K562 (cell line): ENCODE data around the gene TAF3. TPM values are rescaled to one million over a fixed set of nuclear protein-coding genes. Genes with fewer than 3 reads are reported as not detected.

Experiments
- ARID3B ChIP-seq: fragments of 250-450 bp; sonication (Bioruptor Pico); IDR thresholded peaks from 2 replicates; pipeline ENCODE4 v1.4.0; 2020; ENCODE audit warnings: borderline replicate concordance
- ARNT ChIP-seq, 2 experiments: fragments of 450-650 bp; IDR thresholded peaks; 2 replicates each; pipeline ENCODE4 v1.6.1; 2016; ENCODE audit warnings: mild to moderate bottlenecking in 1 of 2
- GTF2F1 ChIP-seq: IDR thresholded peaks from 2 replicates; pipeline ENCODE4 v1.6.1; 2011; ENCODE audit warnings: low read depth, low read length, improper control_type of control experiment
- HDAC2 ChIP-seq: fragments of 450-650 bp; IDR thresholded peaks from 2 replicates; pipeline ENCODE4 v1.6.1; 2016; ENCODE audit warnings: mild to moderate bottlenecking
- MECOM ChIP-seq: fragments of 250-450 bp; sonication (Bioruptor Pico); IDR thresholded peaks from 2 replicates; pipeline ENCODE4 v1.8.0; 2022; ENCODE audit warnings: inconsistent platforms
- POLR3A ChIP-seq: IDR thresholded peaks from 2 replicates; pipeline ENCODE4 v1.6.1; 2011; ENCODE audit warnings: borderline replicate concordance, mild to moderate bottlenecking, moderate library complexity; ENCODE audit not compliant: insufficient read length, insufficient read depth; ENCODE audit errors: extremely low read depth
- RNF2 ChIP-seq: sonication (generic); IDR thresholded peaks from 2 replicates; pipeline ENCODE4 v1.6.1; 2016
- RREB1 ChIP-seq: fragments of 250-450 bp; sonication (Bioruptor Pico); IDR thresholded peaks from 2 replicates; pipeline ENCODE4 v1.4.0; 2020
- SAFB2 ChIP-seq: fragments of 200-400 bp; formaldehyde crosslinking; IDR thresholded peaks from 2 replicates; pipeline ENCODE4 v1.6.1; 2018; ENCODE audit warnings: borderline replicate concordance, low read length, low read depth, moderate library complexity; ENCODE audit not compliant: severe bottlenecking
- TEAD4 ChIP-seq, 2 experiments: sonication (generic) in 1 of 2; formaldehyde crosslinking in 1 of 2; IDR thresholded peaks; 2 replicates each; pipeline versions ENCODE4 v1.6.1 to v1.8.0; 2012 to 2022; ENCODE audit warnings: borderline replicate concordance in 1 of 2, inconsistent platforms in 1 of 2, low read length in 1 of 2, mild to moderate bottlenecking in 1 of 2, missing genetic modification reagents in 1 of 2
- WHSC1 ChIP-seq: IDR thresholded peaks from one replicate; pipeline ENCODE4 v1.6.1; 2012; ENCODE audit warnings: low read length, control low read depth, inconsistent platforms
- ZKSCAN3 ChIP-seq: fragments of 250-450 bp; sonication (Bioruptor Pico); IDR thresholded peaks from 2 replicates; pipeline ENCODE4 v1.4.0; 2020
- ZNF165 ChIP-seq: fragments of 250-450 bp; sonication (Bioruptor Pico); IDR thresholded peaks from 2 replicates; pipeline ENCODE4 v1.4.0; 2020; ENCODE audit warnings: borderline replicate concordance
- ZNF311 ChIP-seq: fragments of 250-450 bp; sonication (Bioruptor Pico); IDR thresholded peaks from 2 replicates; pipeline ENCODE4 v1.4.0; 2020; ENCODE audit warnings: mild to moderate bottlenecking, moderate library complexity
- polyA plus RNA-seq, 8 experiments: library from polyadenylated mRNA; depleted of rRNA in 4 of 8; stranded (reverse) in 5 of 8; unstranded in 3 of 8; fragments of >200 nt; fragmentation: Nextera tagmentation in 2 of 8; fragmentation: Illumina TruSeq in 1 of 8; extraction: Ambion mirVana in 2 of 8; extraction: Trizol in 1 of 8; gene quantifications; 2 replicates each; pipeline versions ENCODE4 v1.2.1 to v1.2.3, GENCODE V29; 2011 to 2014; ENCODE audit warnings: inconsistent platforms in 1 of 8, missing spikeins in 1 of 8
- total RNA-seq, 7 experiments: library from RNA; depleted of rRNA in 6 of 7; stranded (reverse); fragments of >200 nt in 6 of 7; fragmentation: Illumina TruSeq in 2 of 7; extraction: Trizol in 2 of 7; gene quantifications; 2 replicates each; pipeline versions ENCODE4 v1.2.1 to v1.2.3, GENCODE V29; 2011 to 2021; ENCODE audit warnings: low replicate concordance in 1 of 7
- TF ChIP-seq, protein P1 (sequence below): fragments of 450-650 bp; formaldehyde crosslinking; IDR thresholded peaks from 2 replicates; pipeline ENCODE4 v1.4.0; 2022; ENCODE audit warnings: mild to moderate bottlenecking, moderate library complexity
- TF ChIP-seq, protein P2 (sequence below): conservative IDR thresholded peaks from 2 replicates; pipeline ENCODE4 v1.6.1; 2011; ENCODE audit warnings: low read depth, mild to moderate bottlenecking, low read length; ENCODE audit not compliant: control insufficient read depth

Gene TAF3
- total and polyA plus RNA-seq, 9 of the 15 experiments (the other 6 are each of a cell fraction or from before 2014, with no cell fraction given): 1.5 to 9.9 (median 4.1) TPM

DNA sequence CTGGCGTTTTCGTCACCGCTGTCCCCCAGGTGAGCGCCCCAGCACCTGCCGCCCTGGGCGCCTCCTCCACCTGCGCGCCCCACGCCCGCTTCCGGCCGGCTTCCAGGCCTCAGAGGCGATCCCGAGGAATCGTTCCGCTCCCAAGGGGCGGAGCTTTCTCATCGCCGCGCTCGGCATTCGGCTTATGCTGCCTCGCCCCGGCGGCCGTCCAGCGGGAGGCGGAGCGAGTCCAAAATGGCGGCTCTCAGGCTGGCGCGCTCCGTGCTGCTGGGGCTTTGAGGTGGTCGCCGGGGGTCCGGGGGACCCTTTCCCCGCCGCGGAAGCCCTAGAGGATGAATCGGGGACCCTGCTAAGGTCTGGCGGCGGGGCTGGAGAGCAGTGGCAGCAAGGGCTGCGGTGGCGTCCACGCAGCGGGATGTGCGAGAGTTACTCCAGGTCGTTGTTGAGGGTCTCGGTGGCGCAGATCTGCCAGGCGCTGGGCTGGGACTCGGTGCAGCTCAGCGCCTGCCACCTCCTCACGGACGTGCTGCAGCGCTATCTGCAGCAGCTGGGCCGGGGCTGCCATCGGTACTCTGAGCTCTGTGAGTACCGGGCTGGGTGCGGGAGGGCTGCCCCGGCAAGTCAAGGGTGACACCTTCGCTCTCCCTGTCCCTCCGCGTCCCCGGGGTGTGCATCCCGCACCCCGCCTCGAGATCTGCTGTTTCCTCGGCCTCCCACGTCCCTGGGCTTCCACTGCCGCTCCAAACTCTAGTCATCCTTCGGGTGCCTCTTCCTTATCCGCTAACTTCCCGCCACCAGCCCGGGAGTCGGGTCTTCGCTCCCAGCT lies at the start of gene TAF3 (continued):
- TF ChIP-seq RREB1 (CRISPR knock-in tag): no peak
- 0 out of 2 replicates have a peak, but pooled peaks have one; percentile 50 for TF ChIP-seq RNF2
- no peak for TF ChIP-seq ZNF165 (CRISPR knock-in tag)
- TF ChIP-seq, protein P1, sequence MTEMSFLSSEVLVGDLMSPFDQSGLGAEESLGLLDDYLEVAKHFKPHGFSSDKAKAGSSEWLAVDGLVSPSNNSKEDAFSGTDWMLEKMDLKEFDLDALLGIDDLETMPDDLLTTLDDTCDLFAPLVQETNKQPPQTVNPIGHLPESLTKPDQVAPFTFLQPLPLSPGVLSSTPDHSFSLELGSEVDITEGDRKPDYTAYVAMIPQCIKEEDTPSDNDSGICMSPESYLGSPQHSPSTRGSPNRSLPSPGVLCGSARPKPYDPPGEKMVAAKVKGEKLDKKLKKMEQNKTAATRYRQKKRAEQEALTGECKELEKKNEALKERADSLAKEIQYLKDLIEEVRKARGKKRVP (CRISPR knock-in tag): no peak
- no peak for TF ChIP-seq TEAD4 (IDR thresholded peaks at IDR 0.05; ENCODE audit: low read length)
- TF ChIP-seq TEAD4 (CRISPR knock-in tag; IDR thresholded peaks at IDR 0.05; ENCODE audit: borderline replicate concordance): no peak
- no peak for TF ChIP-seq MECOM (CRISPR knock-in tag)
- no peak for TF ChIP-seq GTF2F1
- TF ChIP-seq ZNF311 (CRISPR knock-in tag): no peak
- TF ChIP-seq POLR3A: no peak
- TF ChIP-seq ZKSCAN3 (CRISPR knock-in tag): no peak
- no peak for TF ChIP-seq WHSC1
- TF ChIP-seq HDAC2: peak; percentile 72; the same call in 1 of the 2 replicates
- TF ChIP-seq, protein P2, sequence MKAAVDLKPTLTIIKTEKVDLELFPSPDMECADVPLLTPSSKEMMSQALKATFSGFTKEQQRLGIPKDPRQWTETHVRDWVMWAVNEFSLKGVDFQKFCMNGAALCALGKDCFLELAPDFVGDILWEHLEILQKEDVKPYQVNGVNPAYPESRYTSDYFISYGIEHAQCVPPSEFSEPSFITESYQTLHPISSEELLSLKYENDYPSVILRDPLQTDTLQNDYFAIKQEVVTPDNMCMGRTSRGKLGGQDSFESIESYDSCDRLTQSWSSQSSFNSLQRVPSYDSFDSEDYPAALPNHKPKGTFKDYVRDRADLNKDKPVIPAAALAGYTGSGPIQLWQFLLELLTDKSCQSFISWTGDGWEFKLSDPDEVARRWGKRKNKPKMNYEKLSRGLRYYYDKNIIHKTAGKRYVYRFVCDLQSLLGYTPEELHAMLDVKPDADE: peak; percentile 70; the same call in 1 of the 2 replicates
- no peak for TF ChIP-seq SAFB2
- no peak for TF ChIP-seq ARID3B (CRISPR knock-in tag)
- TF ChIP-seq ARNT (IDR thresholded peaks at IDR 0.05): no peak
